Kidney epithelial cell (primary cell): ENCODE measurements around the gene DIPK1A. TPM values are rescaled to one million over a fixed set of nuclear protein-coding genes. Genes with fewer than 3 reads are reported as not detected.

Experiments
- DNase-seq: peaks from one replicate; pipeline ENCODE4 v3.0.0-alpha.2; 2010; ENCODE audit warnings: low read depth
- H3K27me3 ChIP-seq: 2 replicates; pipeline ENCODE4 v1.6.0; 2011; ENCODE audit warnings: low read length; ENCODE audit not compliant: control insufficient read depth, insufficient read depth
- H3K36me3 ChIP-seq: 2 replicates; pipeline ENCODE4 v1.5.1; 2011; ENCODE audit warnings: low read length; ENCODE audit not compliant: control insufficient read depth, insufficient read depth
- H3K4me3 ChIP-seq: 2 replicates; pipeline ENCODE4 v1.5.1; 2011; ENCODE audit warnings: low read depth, mild to moderate bottlenecking, control low read depth, low read length
- total RNA-seq: library from RNA; depleted of rRNA; stranded (reverse); fragments of >200 nt; gene quantifications from 2 replicates; pipeline ENCODE4 v1.2.3, GENCODE V29; 2015
- TF ChIP-seq, protein P1 (sequence below): IDR thresholded peaks from 2 replicates; pipeline ENCODE4 v1.5.1; 2011; ENCODE audit warnings: mild to moderate bottlenecking, moderate library complexity, low read length, control low read depth, inconsistent platforms; ENCODE audit not compliant: insufficient read depth, poor library complexity, severe bottlenecking

DIPK1A gene
- total RNA-seq, 1 donor from 2014 or later: 1.8 TPM

DNA sequence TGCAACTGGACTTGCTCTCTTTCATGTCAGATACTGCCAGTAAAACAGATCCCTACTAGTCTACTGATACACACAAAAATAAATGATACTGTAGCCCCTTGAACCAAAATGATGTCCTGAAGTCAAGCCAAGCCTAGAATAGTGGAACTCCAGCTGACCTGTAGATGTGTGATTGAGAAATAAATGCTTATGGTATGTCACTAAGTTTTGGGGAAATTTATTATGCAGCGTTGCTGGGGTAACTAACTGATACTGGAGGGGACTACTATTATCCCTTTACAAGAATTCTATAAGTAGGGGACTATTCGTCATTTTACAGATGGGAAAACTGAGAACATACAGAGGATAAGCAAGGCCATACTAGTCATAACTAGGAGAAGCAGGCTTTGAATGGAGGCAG lies 73.8 kb downstream of the DIPK1A start:
- DNase-seq: no peak
- TF ChIP-seq, protein P1, sequence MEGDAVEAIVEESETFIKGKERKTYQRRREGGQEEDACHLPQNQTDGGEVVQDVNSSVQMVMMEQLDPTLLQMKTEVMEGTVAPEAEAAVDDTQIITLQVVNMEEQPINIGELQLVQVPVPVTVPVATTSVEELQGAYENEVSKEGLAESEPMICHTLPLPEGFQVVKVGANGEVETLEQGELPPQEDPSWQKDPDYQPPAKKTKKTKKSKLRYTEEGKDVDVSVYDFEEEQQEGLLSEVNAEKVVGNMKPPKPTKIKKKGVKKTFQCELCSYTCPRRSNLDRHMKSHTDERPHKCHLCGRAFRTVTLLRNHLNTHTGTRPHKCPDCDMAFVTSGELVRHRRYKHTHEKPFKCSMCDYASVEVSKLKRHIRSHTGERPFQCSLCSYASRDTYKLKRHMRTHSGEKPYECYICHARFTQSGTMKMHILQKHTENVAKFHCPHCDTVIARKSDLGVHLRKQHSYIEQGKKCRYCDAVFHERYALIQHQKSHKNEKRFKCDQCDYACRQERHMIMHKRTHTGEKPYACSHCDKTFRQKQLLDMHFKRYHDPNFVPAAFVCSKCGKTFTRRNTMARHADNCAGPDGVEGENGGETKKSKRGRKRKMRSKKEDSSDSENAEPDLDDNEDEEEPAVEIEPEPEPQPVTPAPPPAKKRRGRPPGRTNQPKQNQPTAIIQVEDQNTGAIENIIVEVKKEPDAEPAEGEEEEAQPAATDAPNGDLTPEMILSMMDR: no peak
- H3K4me3 ChIP-seq: no peak overlapping the region
- no peaks in the 10 kb centered on the region for H3K36me3 ChIP-seq
- no peaks in the 10 kb centered on the region for H3K27me3 ChIP-seq

DNA sequence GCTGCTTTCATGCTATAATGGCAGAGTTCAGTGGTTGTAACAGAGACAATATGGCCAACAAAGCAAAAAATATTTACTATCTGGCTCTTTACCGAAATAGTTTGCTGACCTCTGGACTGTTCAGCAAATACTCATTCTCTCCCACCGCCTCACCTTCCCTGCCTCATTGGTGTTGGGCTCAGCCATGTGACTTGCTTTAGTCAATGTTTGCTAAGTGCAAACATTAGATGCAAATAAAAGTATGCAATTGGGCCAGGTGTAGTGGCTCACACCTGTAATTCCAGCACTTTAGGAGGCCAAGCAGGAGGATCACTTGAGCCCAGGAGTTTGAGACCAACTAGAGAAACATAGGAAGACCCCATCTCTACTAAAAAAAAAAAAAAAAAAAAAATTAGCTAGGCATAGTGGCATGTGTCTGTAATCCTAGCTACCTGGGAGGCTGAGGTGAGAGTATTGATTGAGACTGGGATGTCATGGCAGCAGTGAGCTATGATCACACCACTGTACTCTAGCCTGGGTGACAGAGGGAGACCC lies 74.3 kb downstream of the DIPK1A start:
- TF ChIP-seq, protein P1: no peak

DNA sequence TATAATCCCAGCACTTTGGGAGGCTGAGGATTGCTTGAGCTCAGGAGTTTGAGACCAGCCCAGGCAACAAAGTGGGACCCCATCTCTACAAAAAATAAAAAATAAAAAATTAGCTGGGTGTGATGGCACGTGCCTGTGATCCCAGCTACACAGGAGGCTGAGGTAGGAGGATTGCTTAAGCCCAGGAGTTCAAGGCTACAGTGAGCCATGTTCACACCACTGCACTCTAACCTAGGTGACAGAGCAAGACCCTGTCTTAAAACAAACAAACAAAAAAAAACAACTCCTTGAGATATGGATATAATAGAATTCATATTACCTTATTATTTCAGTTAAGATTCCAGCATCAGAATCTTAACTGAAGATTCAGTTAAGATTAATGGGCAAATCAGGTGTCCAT lies 77.1 kb downstream of the DIPK1A start:
- TF ChIP-seq, protein P1: no peak
- H3K4me3 ChIP-seq: no peak overlapping the region
- H3K27me3 ChIP-seq: no peaks in the 10 kb centered on the region
- H3K36me3 ChIP-seq: no peaks in the 10 kb centered on the region
- DNase-seq: no peak

More for the DNA sequence above, 74.3 kb downstream of the DIPK1A start:
- no peak overlapping the region for H3K4me3 ChIP-seq
- H3K27me3 ChIP-seq: no peaks in the 10 kb centered on the region
- DNase-seq: no peak
- H3K36me3 ChIP-seq: no peaks in the 10 kb centered on the region

DNA sequence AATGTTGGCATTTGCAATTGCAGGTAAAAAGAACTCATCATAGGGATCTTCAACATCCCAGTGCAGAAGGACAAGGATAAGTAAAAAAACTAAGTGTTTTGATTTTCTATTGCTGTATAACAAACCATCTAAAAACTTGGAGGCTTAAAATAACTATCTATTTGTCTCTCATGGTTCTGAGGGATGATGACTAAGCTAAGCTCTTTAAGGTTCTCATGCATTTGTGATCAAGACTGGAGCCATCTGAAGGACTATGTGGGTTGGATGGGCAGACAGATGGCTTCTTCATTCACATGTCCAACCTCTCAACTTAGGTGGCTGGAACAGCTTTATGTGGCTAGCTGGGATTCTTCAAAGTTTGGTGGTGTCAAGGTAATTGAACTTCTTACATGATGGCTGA lies 78.0 kb downstream of the DIPK1A start:
- H3K4me3 ChIP-seq: no peak overlapping the region
- TF ChIP-seq, protein P1: no peak
- H3K27me3 ChIP-seq: no peaks in the 10 kb centered on the region

DNA sequence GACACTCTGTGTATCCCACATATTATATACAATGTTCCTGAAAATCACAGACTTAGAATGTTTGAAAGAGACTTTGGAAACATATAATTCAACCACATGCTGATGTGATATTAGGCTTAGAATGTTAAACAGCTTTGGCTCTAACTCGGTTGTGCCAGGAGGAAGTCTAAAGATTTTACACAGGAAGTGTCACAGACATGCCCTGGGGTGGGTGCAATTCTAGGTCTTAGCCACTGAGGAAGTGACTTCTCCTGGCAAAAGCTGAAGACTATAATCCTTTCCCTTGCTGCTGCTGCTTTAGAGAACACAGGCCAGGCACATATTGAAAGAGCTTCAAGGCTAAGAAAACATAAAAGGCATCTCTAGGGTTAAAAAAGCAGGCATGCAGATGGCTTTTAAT lies 78.4 kb downstream of the DIPK1A start:
- DNase-seq: no peak
- Histone ChIP-seq H3K27me3 (no peaks in the 10 kb centered on the region), H3K36me3 (no peaks in the 10 kb centered on the region), H3K4me3 (no peak overlapping the region)
- TF ChIP-seq, protein P1: no peak

More for the DNA sequence above, 78.0 kb downstream of the DIPK1A start:
- no peak for DNase-seq
- no peaks in the 10 kb centered on the region for H3K36me3 ChIP-seq

DNA sequence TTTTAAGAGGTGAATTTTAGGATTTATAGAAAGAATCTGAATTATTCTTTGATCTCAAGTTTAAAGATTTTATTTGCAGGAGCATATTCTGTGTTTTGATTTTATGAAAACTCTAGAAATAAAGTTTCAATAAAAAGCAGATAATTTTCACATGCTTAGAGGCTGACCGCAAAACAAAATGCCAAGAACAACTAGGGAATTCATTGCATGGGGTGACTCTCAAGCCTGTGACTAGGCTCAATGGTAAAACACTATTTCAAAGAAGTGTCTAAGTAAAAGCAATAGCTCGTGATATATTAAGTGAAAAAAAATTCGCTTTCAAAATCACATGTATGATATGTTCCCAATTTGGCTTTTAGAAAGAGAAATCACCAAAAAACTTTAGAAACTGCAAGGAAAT lies 79.9 kb downstream of the DIPK1A start:
- no peak for DNase-seq
- H3K36me3 ChIP-seq: no peaks in the 10 kb centered on the region
- H3K4me3 ChIP-seq: no peak overlapping the region
- TF ChIP-seq, protein P1: no peak
- H3K27me3 ChIP-seq: no peaks in the 10 kb centered on the region
